Measurements from ENCODE around the gene STARD5. TPM values are rescaled to one million over a fixed set of nuclear protein-coding genes. Genes with fewer than 3 reads are reported as not detected.
A peak's percentile ranks its signal among the peaks of the same experiment; 100 is the strongest.

The STARD5 gene
- total and polyA plus RNA-seq, 8 donors: 3.8 to 6.6 (median 5.2) TPM

DNA sequence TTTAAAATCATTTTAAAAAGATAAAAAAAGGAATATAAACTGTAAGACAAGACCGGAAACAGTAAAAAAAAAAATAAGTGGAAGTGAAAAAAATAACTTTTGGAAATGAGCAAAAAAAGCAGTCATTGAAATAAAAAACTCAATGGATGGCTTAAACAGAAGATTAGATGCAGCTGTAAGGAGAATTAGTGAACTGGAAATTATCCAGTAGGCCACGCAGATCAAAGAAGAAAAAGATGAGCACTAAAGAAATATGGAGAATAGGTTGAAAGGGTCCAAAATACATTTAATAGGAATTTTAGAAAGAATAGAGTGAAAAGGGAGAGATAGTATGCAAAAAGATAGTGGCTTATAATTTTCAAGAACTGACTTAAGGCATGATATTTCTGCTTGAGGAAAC lies 47.0 kb downstream of the STARD5 start:
- H3K27ac ChIP-seq: no peak overlapping the region
- DNase-seq (no peak), ATAC-seq (no peak)
- no peaks in the 10 kb centered on the region for H3K36me3 ChIP-seq
- peaks cover 0 to 8% of the 10 kb centered on the region in 2 donors for H3K9me3 ChIP-seq
- intact Hi-C loops (cut with DNase I): loop anchor here (5.0 to 10.0 kb wide), 2 partner anchors 60 to 118 kb away; no protein-coding TSS in a partner anchor
- H3K4me3 ChIP-seq: no peak overlapping the region
- TF ChIP-seq, protein P1, sequence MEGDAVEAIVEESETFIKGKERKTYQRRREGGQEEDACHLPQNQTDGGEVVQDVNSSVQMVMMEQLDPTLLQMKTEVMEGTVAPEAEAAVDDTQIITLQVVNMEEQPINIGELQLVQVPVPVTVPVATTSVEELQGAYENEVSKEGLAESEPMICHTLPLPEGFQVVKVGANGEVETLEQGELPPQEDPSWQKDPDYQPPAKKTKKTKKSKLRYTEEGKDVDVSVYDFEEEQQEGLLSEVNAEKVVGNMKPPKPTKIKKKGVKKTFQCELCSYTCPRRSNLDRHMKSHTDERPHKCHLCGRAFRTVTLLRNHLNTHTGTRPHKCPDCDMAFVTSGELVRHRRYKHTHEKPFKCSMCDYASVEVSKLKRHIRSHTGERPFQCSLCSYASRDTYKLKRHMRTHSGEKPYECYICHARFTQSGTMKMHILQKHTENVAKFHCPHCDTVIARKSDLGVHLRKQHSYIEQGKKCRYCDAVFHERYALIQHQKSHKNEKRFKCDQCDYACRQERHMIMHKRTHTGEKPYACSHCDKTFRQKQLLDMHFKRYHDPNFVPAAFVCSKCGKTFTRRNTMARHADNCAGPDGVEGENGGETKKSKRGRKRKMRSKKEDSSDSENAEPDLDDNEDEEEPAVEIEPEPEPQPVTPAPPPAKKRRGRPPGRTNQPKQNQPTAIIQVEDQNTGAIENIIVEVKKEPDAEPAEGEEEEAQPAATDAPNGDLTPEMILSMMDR (IDR thresholded peaks at IDR 0.05): no peak
- peaks cover 3 to 5% of the 10 kb centered on the region in 2 donors for H3K4me1 ChIP-seq
- no peaks in the 10 kb centered on the region for H3K27me3 ChIP-seq

DNA sequence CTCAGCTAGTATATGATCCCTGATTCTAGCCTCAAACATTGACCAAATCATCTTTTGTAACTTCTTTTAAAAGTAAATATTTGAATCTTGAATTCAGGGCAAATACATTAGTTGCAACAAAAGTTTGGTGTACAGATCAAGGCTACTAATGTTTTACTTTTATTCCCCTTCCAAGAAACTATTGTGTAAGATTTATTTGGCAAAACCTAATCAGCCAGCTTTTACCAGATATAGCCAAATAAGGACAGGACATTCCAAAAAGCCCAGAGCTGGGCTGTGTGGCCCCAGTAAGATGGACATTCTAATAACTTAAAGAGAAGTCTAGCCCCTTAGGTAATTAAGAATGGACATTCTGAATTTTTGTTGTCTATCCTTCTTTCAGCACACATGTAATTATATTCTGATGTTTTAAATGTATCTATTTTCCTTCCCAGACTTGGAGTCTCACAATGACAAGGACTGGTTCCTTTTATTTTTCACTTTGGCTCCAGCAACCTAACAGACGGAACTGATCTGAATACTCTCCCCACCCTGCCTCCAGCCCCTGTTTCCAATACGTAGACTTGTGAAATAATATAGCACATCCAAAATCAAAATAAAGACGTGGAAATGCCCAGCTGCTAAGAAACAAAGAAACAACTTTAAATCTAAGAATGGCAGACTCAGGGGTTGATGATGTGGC lies 48.1 kb downstream of the STARD5 start:
- Histone ChIP-seq H3K4me1 (peaks cover 3 to 5% of the 10 kb centered on the region in 2 donors), H3K27ac (peak overlapping the region; percentile 13 to 19), H3K27me3 (no peaks in the 10 kb centered on the region), H3K9me3 (peaks cover 0 to 8% of the 10 kb centered on the region in 2 donors), H3K4me3 (no peak overlapping the region), H3K36me3 (no peaks in the 10 kb centered on the region)
- TF ChIP-seq, protein P1 (IDR thresholded peaks at IDR 0.05): no peak
- DNase-seq: no peak
- ATAC-seq: no peak
- intact Hi-C loops (cut with DNase I): loop anchor here (5.0 to 10.0 kb wide), 2 partner anchors 61 to 119 kb away; no protein-coding TSS in a partner anchor

DNA sequence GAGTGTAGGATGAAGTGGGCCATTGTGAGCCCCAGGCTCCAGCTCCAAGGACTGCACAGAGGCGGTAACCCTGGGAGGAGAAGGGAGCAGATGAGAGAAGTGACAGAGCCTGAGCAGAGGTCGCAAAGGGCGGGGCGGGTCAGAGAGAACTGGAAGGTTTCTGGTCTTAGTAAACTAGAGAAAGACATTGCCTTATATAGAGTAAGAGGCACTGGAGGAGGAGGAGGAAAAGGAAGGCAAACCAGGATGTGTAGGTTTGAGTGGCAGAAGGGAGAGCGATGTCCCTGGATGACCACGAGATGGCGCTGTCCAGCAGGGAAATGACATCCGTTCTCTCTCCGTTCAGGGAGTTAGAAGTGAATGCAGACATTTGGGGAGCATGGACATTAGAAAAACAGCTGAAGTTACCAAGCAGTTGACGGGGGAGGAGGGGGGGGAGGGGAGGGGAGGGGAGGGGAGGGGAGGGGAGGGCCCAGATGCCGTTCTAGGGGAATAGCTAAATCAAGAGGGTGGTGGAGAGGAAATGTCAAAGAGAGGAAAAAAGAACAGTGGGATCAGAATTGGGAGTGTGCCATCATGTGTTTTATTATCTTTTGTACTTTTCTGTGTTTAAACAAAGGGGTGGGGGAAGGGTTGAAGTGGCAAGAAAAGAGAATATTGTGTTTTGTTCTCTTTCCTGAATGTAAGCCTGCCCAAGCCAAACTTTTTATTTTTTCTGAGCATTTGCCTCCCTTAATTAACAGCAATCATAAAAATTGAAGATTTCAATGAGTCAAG lies 48.8 kb downstream of the STARD5 start:
- TF ChIP-seq, protein P1 (IDR thresholded peaks at IDR 0.05): peak; percentile 67 to 89
- Histone ChIP-seq H3K27me3 (no peaks in the 10 kb centered on the region), H3K4me1 (peaks cover 3 to 5% of the 10 kb centered on the region in 2 donors), H3K4me3 (no peak overlapping the region), H3K9me3 (peaks cover 0 to 8% of the 10 kb centered on the region in 2 donors), H3K36me3 (no peaks in the 10 kb centered on the region), H3K27ac (peak overlapping the region in 1 of 2 donors; percentile 19)
- DNase-seq (peak; percentile 46 to 90 (median 80)), ATAC-seq (peak; percentile 97)
- intact Hi-C loops (cut with DNase I): loop anchor here (5.0 to 10.0 kb wide), 3 partner anchors 62 to 127 kb away; no protein-coding TSS in a partner anchor

DNA sequence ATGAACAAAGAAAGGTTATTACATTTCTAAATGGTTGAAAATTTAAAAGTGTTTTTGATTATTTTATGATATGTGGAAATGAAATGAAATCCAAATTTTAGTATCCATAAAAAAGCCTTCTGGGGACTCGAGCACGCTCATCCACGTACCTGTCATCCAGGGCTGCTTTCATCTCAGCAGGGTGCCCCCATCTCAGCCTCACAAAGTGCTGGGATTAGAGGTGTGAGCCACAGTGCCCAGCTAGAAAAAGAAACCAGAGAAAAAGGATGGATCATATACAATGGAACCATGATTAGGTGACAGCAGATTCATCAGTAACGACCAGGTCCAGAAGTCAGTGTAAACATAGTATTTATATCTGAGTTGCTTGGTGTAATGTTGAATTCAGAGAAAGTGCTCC lies 49.7 kb downstream of the STARD5 start:
- no peak for ATAC-seq
- Histone ChIP-seq H3K4me1 (peaks cover 3 to 5% of the 10 kb centered on the region in 2 donors), H3K36me3 (no peaks in the 10 kb centered on the region), H3K4me3 (no peak overlapping the region), H3K27me3 (no peaks in the 10 kb centered on the region), H3K27ac (no peak overlapping the region), H3K9me3 (peaks cover 0 to 8% of the 10 kb centered on the region in 2 donors)
- DNase-seq: no peak
- intact Hi-C loops (cut with DNase I): loop anchor here (5.0 to 10.0 kb wide), 2 partner anchors 121 to 128 kb away; no protein-coding TSS in a partner anchor
- TF ChIP-seq, protein P1 (IDR thresholded peaks at IDR 0.05): no peak

DNA sequence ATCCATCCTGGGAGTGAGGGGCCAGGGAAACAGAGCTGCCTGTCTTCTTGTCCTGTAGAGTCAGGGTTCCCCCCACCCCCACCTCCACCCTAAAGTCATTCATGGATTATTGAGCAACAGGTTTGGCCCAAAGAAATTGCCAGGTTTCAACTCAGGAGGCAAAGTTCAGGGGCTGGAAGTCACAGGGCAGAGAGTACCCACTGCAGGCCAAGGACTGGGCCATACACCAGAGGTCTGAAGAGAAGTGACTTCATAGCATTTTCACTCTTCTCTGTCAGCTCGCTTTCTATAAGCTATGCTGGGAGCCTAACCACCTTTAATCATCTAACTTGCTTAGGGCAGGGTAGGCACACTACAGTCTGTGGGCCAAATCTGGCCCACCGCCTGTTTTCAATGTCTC lies 50.1 kb downstream of the STARD5 start:
- ATAC-seq (no peak), DNase-seq (no peak)
- TF ChIP-seq, protein P1 (IDR thresholded peaks at IDR 0.05): no peak
- intact Hi-C loops (cut with DNase I): loop anchor here (5.0 to 10.0 kb wide), 2 partner anchors 121 to 128 kb away; no protein-coding TSS in a partner anchor
- no peak overlapping the region for H3K4me3 ChIP-seq
- H3K9me3 ChIP-seq: peaks cover 0 to 8% of the 10 kb centered on the region in 2 donors
- H3K4me1 ChIP-seq: peaks cover 3 to 5% of the 10 kb centered on the region in 2 donors
- no peaks in the 10 kb centered on the region for H3K36me3 ChIP-seq
- H3K27ac ChIP-seq: no peak overlapping the region
- H3K27me3 ChIP-seq: no peaks in the 10 kb centered on the region
